Measurements from ENCODE around the gene AFAP1.

AFAP1 gene

GRCh38 chr4:7798178-7798995, 141.3 kb downstream of the AFAP1 start:
- Histone ChIP-seq H3K4me3 (ENCODE audit: low read depth, low read length) (no peak overlapping the region), H3K27me3 (replicated peaks) (no peaks in the 10 kb centered on the region), H3K36me3 (replicated peaks) (peaks cover 59% of the 10 kb centered on the region), H3K27ac (no peak overlapping the region)
- in situ Hi-C loops (cut with HindIII; ENCODE audit: low pct_ligation_motif_present, low sequenced_read_pairs): no loop called here
- DNase-seq: peak; percentile 47
- TF ChIP-seq CTCF (IDR thresholded peaks at IDR 0.05; ENCODE audit: low read depth, low read length, missing control alignments): no peak

GRCh38 chr4:7797330-7797729, 142.3 kb downstream of the AFAP1 start:
- Histone ChIP-seq H3K4me3 (ENCODE audit: low read depth, low read length) (no peak overlapping the region), H3K27ac (no peak overlapping the region), H3K27me3 (replicated peaks) (no peaks in the 10 kb centered on the region), H3K36me3 (replicated peaks) (peaks cover 61% of the 10 kb centered on the region)
- no peak for DNase-seq
- TF ChIP-seq CTCF (IDR thresholded peaks at IDR 0.05; ENCODE audit: low read depth, low read length, missing control alignments): no peak
- in situ Hi-C loops (cut with HindIII; ENCODE audit: low pct_ligation_motif_present, low sequenced_read_pairs): no loop called here

GRCh38 chr4:7795983-7796382, 143.7 kb downstream of the AFAP1 start:
- peaks cover 68% of the 10 kb centered on the region for H3K36me3 ChIP-seq (replicated peaks)

GRCh38 chr4:7793186-7793585, 146.5 kb downstream of the AFAP1 start:
- no peak for TF ChIP-seq CTCF (IDR thresholded peaks at IDR 0.05; ENCODE audit: low read depth, low read length, missing control alignments)
- H3K36me3 ChIP-seq (replicated peaks): peaks cover 52% of the 10 kb centered on the region

More at GRCh38 chr4:7795983-7796382, 143.7 kb downstream of the AFAP1 start:
- TF ChIP-seq CTCF (IDR thresholded peaks at IDR 0.05; ENCODE audit: low read depth, low read length, missing control alignments): no peak
- Histone ChIP-seq H3K27me3 (replicated peaks) (no peaks in the 10 kb centered on the region), H3K4me3 (ENCODE audit: low read depth, low read length) (no peak overlapping the region), H3K27ac (no peak overlapping the region)
- DNase-seq: no peak
- in situ Hi-C loops (cut with HindIII; ENCODE audit: low pct_ligation_motif_present, low sequenced_read_pairs): no loop called here

GRCh38 chr4:7792616-7793015, 147.0 kb downstream of the AFAP1 start:
- in situ Hi-C loops (cut with HindIII; ENCODE audit: low pct_ligation_motif_present, low sequenced_read_pairs): no loop called here
- no peak for DNase-seq
- Histone ChIP-seq H3K27me3 (replicated peaks) (no peaks in the 10 kb centered on the region), H3K27ac (no peak overlapping the region), H3K4me3 (ENCODE audit: low read depth, low read length) (no peak overlapping the region), H3K36me3 (replicated peaks) (peaks cover 56% of the 10 kb centered on the region)
- TF ChIP-seq CTCF (IDR thresholded peaks at IDR 0.05; ENCODE audit: low read depth, low read length, missing control alignments): no peak

More at GRCh38 chr4:7793186-7793585, 146.5 kb downstream of the AFAP1 start:
- in situ Hi-C loops (cut with HindIII; ENCODE audit: low pct_ligation_motif_present, low sequenced_read_pairs): no loop called here
- Histone ChIP-seq H3K4me3 (ENCODE audit: low read depth, low read length) (no peak overlapping the region), H3K27me3 (replicated peaks) (no peaks in the 10 kb centered on the region), H3K27ac (no peak overlapping the region)
- DNase-seq: no peak

Data from brain microvascular endothelial cell (primary cell).